ENCODE measurements around the gene ABCA10. TPM values are rescaled to one million over a fixed set of nuclear protein-coding genes. Genes with fewer than 3 reads are reported as not detected.

The ABCA10 gene
- total RNA-seq, 2 donors from 2014 or later, result 1.1 to 5.1 TPM

DNA sequence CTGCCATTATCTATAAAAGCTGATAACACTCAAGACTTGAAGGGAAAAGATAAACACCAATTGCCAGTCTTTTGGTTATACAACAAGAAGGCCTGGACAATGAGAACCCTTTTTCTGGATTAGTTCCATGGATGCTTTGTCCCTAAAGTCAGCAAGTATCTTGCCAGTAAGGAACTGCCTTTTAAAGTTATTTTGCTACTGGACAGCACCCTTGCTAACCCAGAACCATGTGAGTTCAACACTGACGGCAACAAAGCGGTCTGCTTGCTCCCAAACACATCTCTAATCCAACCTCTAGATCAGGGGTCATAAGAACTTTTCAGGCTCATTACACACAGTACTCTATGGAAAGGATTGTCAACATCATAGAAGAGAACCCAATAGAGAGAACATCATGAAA lies 61.7 kb downstream of the ABCA10 start:
- H3K27ac Mint-ChIP-seq, result no peak overlapping the region

DNA sequence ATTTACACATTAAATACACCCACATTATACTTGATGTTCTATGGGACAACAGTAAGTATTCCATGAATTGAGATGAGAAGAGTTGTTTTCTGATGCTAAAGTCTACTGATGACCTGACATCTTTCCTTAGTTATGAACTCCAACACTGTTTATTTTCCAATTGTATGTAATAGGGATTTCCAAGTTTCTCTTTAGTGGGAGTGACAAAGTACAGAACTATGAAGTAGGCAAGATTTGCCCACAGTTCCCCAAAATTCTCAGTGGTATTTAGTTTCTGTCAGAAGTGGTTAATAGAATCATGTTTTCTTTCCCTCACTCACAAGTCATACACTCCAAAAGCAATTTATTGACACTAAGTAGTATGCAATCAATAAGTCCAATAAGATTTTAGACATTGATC lies 64.4 kb downstream of the ABCA10 start:
- no peak overlapping the region for H3K4me3 Mint-ChIP-seq

More for the DNA sequence above, 61.7 kb downstream of the ABCA10 start:
- Mint-ChIP-seq H3K4me3 (no peak overlapping the region), H3K27me3 (no peaks in the 10 kb centered on the region), H3K36me3 (ENCODE audit: low read depth) (no peaks in the 10 kb centered on the region), H3K9me3 (peaks cover 3% of the 10 kb centered on the region), H3K4me1 (no peaks in the 10 kb centered on the region)
- no peak for ATAC-seq (replicated peaks)

DNA sequence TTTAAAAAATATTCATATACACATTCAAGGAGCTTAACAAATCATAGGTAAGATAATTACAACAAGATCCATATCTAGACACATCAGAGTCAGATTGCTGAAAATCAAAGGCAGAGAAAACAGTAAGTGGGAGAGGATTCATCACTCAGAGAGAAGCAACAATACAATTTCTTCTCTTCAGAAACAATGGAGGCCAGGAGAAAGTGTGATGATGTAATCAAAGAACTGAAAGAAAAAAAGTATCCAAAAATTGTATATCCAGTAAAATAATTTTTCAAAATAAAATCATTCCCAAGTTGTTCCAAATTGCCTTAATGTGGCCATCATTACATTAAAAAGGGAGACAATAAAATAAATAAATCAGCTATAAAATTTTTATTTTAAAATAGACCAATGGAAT lies 69.2 kb downstream of the ABCA10 start:
- Mint-ChIP-seq H3K4me1 (no peaks in the 10 kb centered on the region), H3K9me3 (no peaks in the 10 kb centered on the region), H3K36me3 (ENCODE audit: low read depth) (peaks cover 3% of the 10 kb centered on the region), H3K27me3 (no peaks in the 10 kb centered on the region), H3K4me3 (no peak overlapping the region), H3K27ac (no peak overlapping the region)
- no peak for ATAC-seq (replicated peaks)

More for the DNA sequence above, 64.4 kb downstream of the ABCA10 start:
- no peaks in the 10 kb centered on the region for H3K36me3 Mint-ChIP-seq (ENCODE audit: low read depth)
- no peaks in the 10 kb centered on the region for H3K4me1 Mint-ChIP-seq
- no peak overlapping the region for H3K27ac Mint-ChIP-seq
- H3K9me3 Mint-ChIP-seq, result no peaks in the 10 kb centered on the region
- no peaks in the 10 kb centered on the region for H3K27me3 Mint-ChIP-seq
- ATAC-seq (replicated peaks), result no peak

DNA sequence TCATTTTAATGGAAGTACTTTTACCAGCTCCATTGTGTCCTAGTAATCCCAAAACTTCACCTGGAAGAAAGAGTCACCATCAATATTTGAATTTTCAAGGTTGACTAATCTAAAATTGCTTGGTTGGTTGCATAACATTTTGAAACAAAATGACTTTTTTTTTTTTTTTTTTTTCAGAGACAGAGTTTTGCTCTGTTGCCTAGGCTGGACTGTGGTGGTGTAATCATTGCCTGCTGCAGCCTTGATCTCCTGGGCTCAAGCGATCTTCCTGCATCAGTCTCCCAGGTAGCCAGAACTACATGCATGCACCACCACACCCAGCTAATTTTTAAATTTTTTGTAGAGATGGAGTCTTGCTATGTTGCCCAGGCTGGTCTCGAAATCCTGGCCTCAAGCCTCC lies 74.4 kb downstream of the ABCA10 start:
- Mint-ChIP-seq H3K4me1 (no peaks in the 10 kb centered on the region), H3K27me3 (no peaks in the 10 kb centered on the region), H3K4me3 (no peak overlapping the region), H3K36me3 (ENCODE audit: low read depth) (peaks cover 25% of the 10 kb centered on the region), H3K27ac (no peak overlapping the region), H3K9me3 (no peaks in the 10 kb centered on the region)
- no peak for ATAC-seq (replicated peaks)

DNA sequence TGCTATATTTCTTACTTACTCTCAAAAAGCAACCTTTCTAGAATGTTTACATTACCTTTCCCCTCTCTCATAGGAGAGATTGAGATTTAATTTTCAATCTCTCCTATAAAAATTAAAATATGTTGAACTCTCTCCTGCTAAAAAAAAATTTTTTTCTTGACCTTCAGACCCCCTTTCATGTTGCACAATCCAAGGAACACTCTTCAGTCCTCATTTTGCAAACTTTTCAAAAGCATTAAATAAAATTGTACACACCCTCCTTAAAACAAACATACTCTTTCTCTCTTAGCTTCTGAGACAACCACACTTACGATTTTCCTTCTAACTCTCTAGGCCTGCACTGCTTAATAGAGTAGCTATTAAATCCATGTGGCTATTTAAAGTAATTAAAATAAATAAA lies 78.3 kb downstream of the ABCA10 start:
- Mint-ChIP-seq H3K27me3 (no peaks in the 10 kb centered on the region), H3K9me3 (no peaks in the 10 kb centered on the region), H3K4me1 (no peaks in the 10 kb centered on the region), H3K4me3 (no peak overlapping the region), H3K27ac (no peak overlapping the region), H3K36me3 (ENCODE audit: low read depth) (peaks cover 27% of the 10 kb centered on the region)
- ATAC-seq (replicated peaks), result no peak

DNA sequence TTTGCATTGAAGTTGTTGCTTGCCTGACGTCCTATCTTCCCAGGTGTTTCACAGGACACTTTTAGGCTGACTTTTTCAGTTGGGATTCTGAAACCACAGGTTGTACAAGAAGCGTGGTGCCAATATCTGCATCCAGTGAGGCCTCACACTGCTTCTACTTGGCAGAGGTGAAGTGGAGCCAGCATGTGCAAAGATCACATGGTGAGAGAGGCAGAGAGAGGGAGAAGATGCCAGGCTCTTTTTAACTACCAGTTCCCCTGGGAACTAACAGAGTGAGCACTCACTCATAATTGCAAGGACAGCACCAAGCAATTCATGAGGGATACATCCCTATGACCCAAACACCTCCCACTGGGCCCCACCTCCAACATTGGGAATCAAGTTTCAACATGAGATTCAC lies 81.2 kb downstream of the ABCA10 start:
- Mint-ChIP-seq H3K9me3 (no peaks in the 10 kb centered on the region), H3K4me1 (no peaks in the 10 kb centered on the region), H3K4me3 (no peak overlapping the region), H3K27me3 (no peaks in the 10 kb centered on the region), H3K36me3 (ENCODE audit: low read depth) (peaks cover 13% of the 10 kb centered on the region), H3K27ac (no peak overlapping the region)
- ATAC-seq (replicated peaks), result no peak

DNA sequence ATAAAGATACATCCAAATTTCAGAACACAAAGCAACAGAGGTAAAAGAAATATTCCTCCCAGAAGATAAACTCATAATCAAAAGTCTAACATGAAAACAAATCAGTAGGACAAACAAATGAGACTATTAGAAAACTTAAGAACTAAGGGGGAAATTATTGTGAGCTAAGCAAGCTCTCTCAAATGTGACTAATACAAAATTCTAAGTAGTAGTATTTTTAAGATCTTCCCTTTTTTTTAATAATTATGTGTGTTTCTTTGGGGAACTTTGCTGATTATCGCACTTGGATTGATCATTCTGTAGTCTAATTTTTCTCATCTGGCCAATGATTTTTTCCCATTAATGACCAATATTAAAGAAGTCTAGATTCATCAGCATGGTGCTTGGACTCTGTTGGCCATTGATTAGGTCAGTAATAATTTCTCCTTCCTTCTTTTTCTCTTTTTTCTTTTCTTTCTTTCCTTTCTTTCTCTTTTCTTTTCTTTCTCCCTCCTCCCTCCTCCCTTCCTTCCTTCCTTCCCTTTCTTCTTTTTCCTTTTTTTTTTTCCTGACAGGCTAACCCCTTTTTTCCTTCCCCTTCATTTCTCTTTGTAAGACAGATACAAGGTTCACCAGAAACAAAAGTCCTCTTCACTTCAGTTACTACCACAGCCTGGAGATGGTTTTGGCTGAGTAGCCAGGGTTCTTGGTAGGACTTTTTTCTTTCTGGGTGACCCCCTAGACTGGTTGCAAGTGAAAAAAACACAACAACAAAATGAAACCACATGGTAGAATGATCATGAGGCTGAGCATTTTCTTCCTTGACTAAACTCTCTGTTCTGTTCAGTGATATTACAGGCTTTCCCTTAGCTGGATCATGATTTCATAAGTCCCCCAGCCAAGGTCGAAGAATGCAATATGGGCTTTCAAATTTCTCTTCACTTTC lies 84.0 kb downstream of the ABCA10 start:
- Mint-ChIP-seq H3K27me3 (no peaks in the 10 kb centered on the region), H3K9me3 (no peaks in the 10 kb centered on the region), H3K27ac (no peak overlapping the region), H3K4me3 (no peak overlapping the region), H3K36me3 (ENCODE audit: low read depth) (peaks cover 5% of the 10 kb centered on the region), H3K4me1 (no peaks in the 10 kb centered on the region)
- no peak for ATAC-seq (replicated peaks)

DNA sequence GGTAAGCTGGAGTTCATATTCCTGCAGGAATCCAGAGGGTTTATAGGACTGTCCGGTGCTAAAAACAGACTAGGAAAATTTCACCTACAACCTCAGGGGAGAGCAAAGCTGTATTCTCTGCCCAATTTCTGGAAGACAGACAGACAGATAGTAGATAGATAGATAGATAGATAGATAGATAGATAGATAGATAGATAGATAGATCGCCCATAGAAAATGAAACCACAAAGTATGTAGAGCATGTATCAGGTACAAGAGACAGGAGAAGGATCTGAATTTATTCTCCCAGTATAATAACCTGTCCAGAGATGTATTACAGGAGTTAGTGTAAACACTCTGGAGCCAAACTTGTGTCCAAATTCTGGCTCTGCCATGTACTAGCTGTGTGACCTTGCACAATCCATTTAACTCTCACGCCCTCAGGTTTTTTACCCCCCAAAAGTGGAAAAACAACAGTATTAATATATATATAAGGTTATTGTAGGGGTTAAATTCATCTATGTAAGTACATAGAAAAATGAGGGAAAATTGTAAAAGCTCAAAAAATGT lies 84.9 kb downstream of the ABCA10 start:
- Mint-ChIP-seq H3K36me3 (ENCODE audit: low read depth) (no peaks in the 10 kb centered on the region), H3K27me3 (no peaks in the 10 kb centered on the region), H3K4me1 (no peaks in the 10 kb centered on the region), H3K27ac (no peak overlapping the region), H3K9me3 (no peaks in the 10 kb centered on the region), H3K4me3 (no peak overlapping the region)
- no peak for ATAC-seq (replicated peaks)

DNA sequence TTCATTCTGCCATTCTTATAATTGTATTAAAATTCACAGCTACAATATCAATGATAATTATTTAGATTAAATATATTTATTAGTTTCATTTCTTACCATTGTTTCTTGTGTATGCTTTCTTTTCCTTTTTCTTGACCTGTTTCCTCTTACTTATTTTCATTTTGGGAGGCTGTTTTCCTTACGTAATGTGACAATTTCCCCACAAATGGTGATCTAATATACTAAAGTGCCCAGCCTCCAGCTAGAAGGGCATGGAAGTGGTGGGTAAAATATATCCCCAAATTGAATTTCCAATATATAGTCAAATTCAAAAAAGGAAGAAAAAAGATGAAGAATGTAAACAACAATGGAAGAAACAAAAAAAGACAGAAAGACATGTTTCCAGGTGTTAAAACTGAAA lies 85.5 kb downstream of the ABCA10 start:
- Mint-ChIP-seq H3K4me1 (no peaks in the 10 kb centered on the region), H3K27ac (no peak overlapping the region), H3K27me3 (no peaks in the 10 kb centered on the region), H3K36me3 (ENCODE audit: low read depth) (no peaks in the 10 kb centered on the region), H3K4me3 (no peak overlapping the region), H3K9me3 (no peaks in the 10 kb centered on the region)
- ATAC-seq (replicated peaks), result no peak

DNA sequence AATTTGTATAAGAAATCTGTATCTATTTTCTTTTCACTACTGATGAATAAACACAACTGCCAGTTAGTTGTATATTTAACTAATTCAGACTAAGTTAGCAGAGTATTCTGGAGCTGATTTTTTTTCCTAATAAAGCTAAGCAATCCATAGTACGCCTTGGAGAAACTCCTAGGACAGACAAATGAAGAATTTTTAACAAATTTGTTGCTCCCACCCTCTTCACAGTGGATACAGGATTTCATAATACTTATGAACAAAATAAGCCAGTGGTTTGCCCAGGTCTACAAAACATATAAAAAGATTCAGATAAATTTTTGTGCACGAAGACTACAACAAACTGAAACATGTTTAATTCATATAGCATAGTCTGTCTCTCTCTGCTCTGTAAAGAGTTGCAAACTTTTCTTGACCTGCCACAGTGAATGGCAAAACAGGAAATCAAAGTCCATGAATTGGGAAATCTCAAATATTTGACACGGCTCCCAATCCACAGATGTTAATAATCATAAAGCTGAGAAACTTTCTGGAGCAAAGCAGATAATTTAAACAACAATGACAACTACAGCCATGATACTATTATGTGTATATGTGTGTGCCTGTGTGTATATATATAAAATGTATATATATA lies 86.3 kb downstream of the ABCA10 start:
- Mint-ChIP-seq H3K36me3 (ENCODE audit: low read depth) (no peaks in the 10 kb centered on the region), H3K27ac (no peak overlapping the region), H3K4me3 (no peak overlapping the region), H3K9me3 (no peaks in the 10 kb centered on the region), H3K4me1 (no peaks in the 10 kb centered on the region), H3K27me3 (no peaks in the 10 kb centered on the region)
- ATAC-seq (replicated peaks), result no peak

DNA sequence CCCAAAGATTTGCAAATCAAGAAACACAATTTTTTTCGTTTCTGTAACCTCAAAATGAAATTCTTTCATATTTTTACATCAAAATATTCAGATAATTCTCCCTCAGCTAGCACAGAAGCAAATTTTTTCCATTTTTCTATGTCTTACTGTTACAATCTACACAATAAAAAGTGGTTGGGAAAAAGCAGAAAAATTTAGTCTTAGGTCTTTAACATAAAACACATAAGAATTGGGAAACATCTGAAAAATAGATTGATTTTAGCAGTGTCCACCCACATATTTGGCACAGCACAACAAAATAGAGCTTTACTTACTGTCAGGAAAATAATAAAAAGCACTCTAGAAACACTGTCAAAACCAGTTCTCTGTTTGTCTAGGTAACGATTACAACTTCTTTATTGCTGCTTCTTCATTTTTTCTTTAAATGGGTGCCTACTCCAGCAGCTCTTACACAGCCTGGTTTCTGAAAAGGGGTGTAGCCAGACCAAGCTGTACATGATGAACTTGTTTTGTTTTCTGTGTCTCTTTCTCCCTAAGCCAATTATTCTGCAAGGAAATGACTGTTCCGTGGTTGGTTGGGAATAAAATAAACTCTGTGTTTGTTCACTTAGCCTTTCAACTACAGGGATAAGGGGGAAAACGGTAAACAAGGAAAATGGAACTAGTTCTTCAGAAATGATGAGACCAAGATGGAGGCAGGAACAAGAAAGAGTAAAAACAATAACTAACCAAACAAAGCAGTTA lies 87.0 kb downstream of the ABCA10 start, which contains the start of gene ABCA6:
TSS of gene ABCA6 (minus strand) at position 465 of the 744 bp plus-strand sequence. CDS start 1,192 bp downstream, outside the sequence.
- no peaks in the 10 kb centered on the region for H3K27me3 Mint-ChIP-seq
- H3K9me3 Mint-ChIP-seq, result no peaks in the 10 kb centered on the region
- no peaks in the 10 kb centered on the region for H3K36me3 Mint-ChIP-seq (ENCODE audit: low read depth)
- no peak for ATAC-seq (replicated peaks)
- H3K4me1 Mint-ChIP-seq, result no peaks in the 10 kb centered on the region
- no peak within 1 kb of the TSS for H3K27ac Mint-ChIP-seq
- no peak within 1 kb of the TSS for H3K4me3 Mint-ChIP-seq

DNA sequence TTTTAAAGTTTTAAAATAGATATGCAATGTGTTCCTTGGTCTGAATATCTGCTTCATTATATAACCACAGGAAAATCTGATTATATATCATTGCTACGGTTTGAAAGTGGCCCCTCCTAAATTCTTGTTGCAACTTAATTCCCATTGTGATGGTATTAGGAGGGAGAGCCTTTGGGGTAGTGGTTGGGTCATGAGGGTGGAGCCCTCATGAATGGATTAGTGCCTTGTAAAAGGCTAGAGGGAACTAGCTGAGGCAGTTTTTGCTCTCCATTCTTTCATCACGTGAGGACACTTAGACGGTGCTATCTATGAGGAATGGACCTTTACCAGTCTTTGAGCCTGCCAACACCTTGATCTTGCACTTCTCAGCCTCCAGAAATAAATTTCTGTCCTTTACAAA lies 94.5 kb downstream of the ABCA10 start:
- Mint-ChIP-seq H3K27ac (no peak overlapping the region), H3K4me1 (no peaks in the 10 kb centered on the region), H3K36me3 (ENCODE audit: low read depth) (no peaks in the 10 kb centered on the region), H3K4me3 (no peak overlapping the region), H3K27me3 (no peaks in the 10 kb centered on the region), H3K9me3 (no peaks in the 10 kb centered on the region)
- ATAC-seq (replicated peaks), result no peak

DNA sequence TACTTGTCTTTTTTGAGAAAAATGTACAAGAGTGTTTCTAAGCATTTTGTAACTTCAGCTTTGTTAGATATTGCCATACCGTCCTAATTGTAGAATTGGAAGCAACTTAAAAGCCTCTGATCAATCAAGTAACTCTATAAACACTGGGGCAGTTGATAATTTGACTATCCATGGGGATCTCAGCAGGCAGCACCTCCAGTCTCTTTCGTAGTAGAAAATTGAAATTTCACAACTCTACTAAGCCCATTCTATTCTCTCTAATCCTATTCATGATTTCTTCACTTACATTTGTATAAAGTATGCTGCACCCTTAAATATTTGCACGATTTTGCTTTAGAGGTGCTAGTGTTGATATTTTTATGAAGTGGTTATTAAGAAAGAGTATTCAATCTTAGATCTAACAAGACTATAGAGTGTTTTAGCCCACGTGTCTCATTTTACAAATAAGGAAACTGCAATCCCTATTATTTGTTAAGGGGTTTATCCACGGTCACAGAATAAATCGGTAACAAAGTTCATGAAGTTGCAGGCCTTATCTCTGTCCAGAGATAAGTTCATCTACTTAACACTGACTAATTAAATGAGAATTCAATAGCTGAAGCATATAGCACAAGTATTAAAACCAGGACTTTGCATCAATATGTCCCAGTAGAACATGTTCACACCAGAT lies 97.9 kb downstream of the ABCA10 start:
- Mint-ChIP-seq H3K36me3 (ENCODE audit: low read depth) (no peaks in the 10 kb centered on the region), H3K4me1 (no peaks in the 10 kb centered on the region), H3K27ac (no peak overlapping the region), H3K4me3 (no peak overlapping the region), H3K9me3 (no peaks in the 10 kb centered on the region), H3K27me3 (no peaks in the 10 kb centered on the region)
- ATAC-seq (replicated peaks), result no peak

DNA sequence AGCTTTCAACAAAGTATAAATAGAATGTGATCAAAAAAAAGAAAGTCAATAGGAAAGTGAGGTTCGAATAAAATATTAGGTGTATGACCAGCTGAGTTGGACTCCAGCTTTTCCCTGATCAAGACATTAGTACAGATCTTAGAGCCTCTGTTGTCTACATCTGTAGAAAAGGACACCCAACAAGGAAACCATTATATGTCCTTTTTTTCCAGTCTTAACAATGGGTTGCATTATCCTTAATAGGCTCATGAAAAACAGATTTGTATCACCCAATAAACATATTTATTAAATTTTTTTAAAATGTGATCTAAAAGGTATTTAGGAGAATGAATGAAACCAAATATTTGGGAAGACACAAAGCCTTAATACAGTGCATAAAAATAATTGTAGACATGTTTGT lies 105.0 kb downstream of the ABCA10 start:
- Mint-ChIP-seq H3K4me3 (no peak overlapping the region), H3K4me1 (no peaks in the 10 kb centered on the region), H3K36me3 (ENCODE audit: low read depth) (no peaks in the 10 kb centered on the region), H3K9me3 (no peaks in the 10 kb centered on the region), H3K27me3 (no peaks in the 10 kb centered on the region), H3K27ac (no peak overlapping the region)
- ATAC-seq (replicated peaks), result no peak
